Measurements from ENCODE around the gene OGFOD2.

OGFOD2 gene

GRCh38 chr12:122949816-122950675, 25.0 kb upstream of the OGFOD2 start:
- H3K4me1 ChIP-seq (ENCODE audit: insufficient read depth, poor library complexity, severe bottlenecking), result peaks cover 28% of the 10 kb centered on the region
- H3K9me3 ChIP-seq (ENCODE audit: severe bottlenecking), result no peaks in the 10 kb centered on the region
- no peak overlapping the region for H3K4me3 ChIP-seq (ENCODE audit: severe bottlenecking)
- ATAC-seq (ENCODE audit: low read depth), result no peak
- peak overlapping the region; percentile 65 for H3K27ac ChIP-seq (ENCODE audit: poor library complexity, severe bottlenecking)
- no peak for DNase-seq (ENCODE audit: low spot score)
- H3K36me3 ChIP-seq (ENCODE audit: low read depth), result no peaks in the 10 kb centered on the region
- H3K27me3 ChIP-seq (ENCODE audit: insufficient read depth, poor library complexity, severe bottlenecking), result no peaks in the 10 kb centered on the region
- TF ChIP-seq, protein P1, sequence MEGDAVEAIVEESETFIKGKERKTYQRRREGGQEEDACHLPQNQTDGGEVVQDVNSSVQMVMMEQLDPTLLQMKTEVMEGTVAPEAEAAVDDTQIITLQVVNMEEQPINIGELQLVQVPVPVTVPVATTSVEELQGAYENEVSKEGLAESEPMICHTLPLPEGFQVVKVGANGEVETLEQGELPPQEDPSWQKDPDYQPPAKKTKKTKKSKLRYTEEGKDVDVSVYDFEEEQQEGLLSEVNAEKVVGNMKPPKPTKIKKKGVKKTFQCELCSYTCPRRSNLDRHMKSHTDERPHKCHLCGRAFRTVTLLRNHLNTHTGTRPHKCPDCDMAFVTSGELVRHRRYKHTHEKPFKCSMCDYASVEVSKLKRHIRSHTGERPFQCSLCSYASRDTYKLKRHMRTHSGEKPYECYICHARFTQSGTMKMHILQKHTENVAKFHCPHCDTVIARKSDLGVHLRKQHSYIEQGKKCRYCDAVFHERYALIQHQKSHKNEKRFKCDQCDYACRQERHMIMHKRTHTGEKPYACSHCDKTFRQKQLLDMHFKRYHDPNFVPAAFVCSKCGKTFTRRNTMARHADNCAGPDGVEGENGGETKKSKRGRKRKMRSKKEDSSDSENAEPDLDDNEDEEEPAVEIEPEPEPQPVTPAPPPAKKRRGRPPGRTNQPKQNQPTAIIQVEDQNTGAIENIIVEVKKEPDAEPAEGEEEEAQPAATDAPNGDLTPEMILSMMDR (IDR thresholded peaks at IDR 0.05; ENCODE audit: poor library complexity, severe bottlenecking), result no peak

- Histone ChIP-seq H3K4me1 (ENCODE audit: insufficient read depth, poor library complexity, severe bottlenecking) (peaks cover 19% of the 10 kb centered on the region), H3K4me3 (ENCODE audit: severe bottlenecking) (no peak overlapping the region), H3K36me3 (ENCODE audit: low read depth) (no peaks in the 10 kb centered on the region; the same call in 1 of the 2 replicates), H3K27me3 (ENCODE audit: insufficient read depth, poor library complexity, severe bottlenecking) (no peaks in the 10 kb centered on the region), H3K27ac (ENCODE audit: poor library complexity, severe bottlenecking) (peak overlapping the region; percentile 65), H3K9me3 (ENCODE audit: severe bottlenecking) (no peaks in the 10 kb centered on the region)
- ATAC-seq (ENCODE audit: low read depth) (0 out of 3 replicates have a peak, but pooled peaks have one; percentile 16), DNase-seq (ENCODE audit: low spot score) (no peak)
- TF ChIP-seq, protein P1 (IDR thresholded peaks at IDR 0.05; ENCODE audit: poor library complexity, severe bottlenecking), result no peak
Measured at GRCh38 chr12:122951406-122951805, 23.6 kb upstream of the OGFOD2 start.

DNA sequence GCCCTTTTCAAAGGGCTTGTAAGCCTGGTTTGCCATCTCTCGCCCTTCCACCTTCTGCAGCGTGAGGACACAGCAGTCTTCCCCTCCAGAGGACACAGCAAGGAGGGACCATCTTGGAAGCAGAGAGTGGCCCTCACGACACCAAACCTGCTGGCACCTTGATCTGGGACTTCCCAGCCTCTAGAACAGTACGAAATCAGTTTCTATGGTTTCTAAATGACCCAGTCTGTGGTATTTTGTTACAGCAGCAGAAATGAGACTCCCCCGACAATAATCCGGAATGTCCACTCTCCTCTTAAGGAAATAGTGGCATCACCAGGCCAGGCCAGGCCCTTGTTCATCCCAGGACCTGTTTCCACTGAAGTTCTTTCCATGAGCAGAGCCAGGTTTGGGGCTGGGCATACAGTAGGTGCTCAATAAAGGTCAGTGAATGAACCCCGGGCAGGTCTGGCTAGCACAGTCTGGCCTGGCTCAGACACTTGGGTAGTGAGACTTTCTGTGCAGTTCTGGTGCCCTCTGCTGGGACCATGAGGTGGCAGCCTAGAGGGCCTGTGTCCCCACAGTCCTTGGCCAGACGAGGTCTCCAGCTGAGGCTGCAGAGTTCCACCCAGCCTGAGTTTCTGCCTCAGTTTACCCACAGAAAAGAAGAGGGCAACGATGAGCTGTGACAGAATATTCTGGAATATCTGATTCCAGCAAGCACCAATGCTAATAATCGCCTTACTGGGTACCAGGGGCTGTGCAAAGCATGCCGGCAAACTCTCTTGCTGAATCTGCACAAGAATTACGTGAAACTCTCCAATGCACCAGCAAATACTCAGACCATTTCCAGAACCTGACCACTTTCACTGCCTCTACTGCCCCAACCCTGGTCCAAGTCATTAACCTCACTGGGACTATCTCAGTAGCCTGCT, 22.8 kb upstream of the OGFOD2 start:
- ATAC-seq (ENCODE audit: low read depth), result peak; percentile 93
- Histone ChIP-seq H3K27me3 (ENCODE audit: insufficient read depth, poor library complexity, severe bottlenecking) (no peaks in the 10 kb centered on the region), H3K9me3 (ENCODE audit: severe bottlenecking) (no peaks in the 10 kb centered on the region), H3K4me1 (ENCODE audit: insufficient read depth, poor library complexity, severe bottlenecking) (peaks cover 14% of the 10 kb centered on the region), H3K27ac (ENCODE audit: poor library complexity, severe bottlenecking) (peak overlapping the region; percentile 65), H3K36me3 (ENCODE audit: low read depth) (no peaks in the 10 kb centered on the region; the same call in 1 of the 2 replicates), H3K4me3 (ENCODE audit: severe bottlenecking) (no peak overlapping the region)
- no peak for DNase-seq (ENCODE audit: low spot score)
- TF ChIP-seq, protein P1 (IDR thresholded peaks at IDR 0.05; ENCODE audit: poor library complexity, severe bottlenecking), result peak; percentile 89

- ATAC-seq (ENCODE audit: low read depth) (no peak), DNase-seq (ENCODE audit: low spot score) (no peak)
- H3K27me3 ChIP-seq (ENCODE audit: insufficient read depth, poor library complexity, severe bottlenecking), result no peaks in the 10 kb centered on the region
- H3K4me1 ChIP-seq (ENCODE audit: insufficient read depth, poor library complexity, severe bottlenecking), result peaks cover 8% of the 10 kb centered on the region
- H3K4me3 ChIP-seq (ENCODE audit: severe bottlenecking), result no peak overlapping the region
- H3K9me3 ChIP-seq (ENCODE audit: severe bottlenecking), result no peaks in the 10 kb centered on the region
- peaks cover 14% of the 10 kb centered on the region for H3K36me3 ChIP-seq (ENCODE audit: low read depth)
- TF ChIP-seq, protein P1 (IDR thresholded peaks at IDR 0.05; ENCODE audit: poor library complexity, severe bottlenecking), result no peak
- H3K27ac ChIP-seq (ENCODE audit: poor library complexity, severe bottlenecking), result no peak overlapping the region
Measured at GRCh38 chr12:122955156-122955555, 19.9 kb upstream of the OGFOD2 start.
